ENCODE results near the gene OCA2.

The OCA2 gene

GRCh38 chr15:27774638-27775037 lies 324.5 kb downstream of the OCA2 start:
- no peak overlapping the region for H3K27ac ChIP-seq (replicated peaks)
- DNase-seq (ENCODE audit: low read depth in 1 of 2, low spot score in 1 of 2), result no peak
- no peak for TF ChIP-seq REST (IDR thresholded peaks at IDR 0.05; ENCODE audit: insufficient replicate concordance, low read depth)
- H3K27me3 ChIP-seq (ENCODE audit: insufficient read depth, poor library complexity, severe bottlenecking), result no peaks in the 10 kb centered on the region
- H3K4me3 ChIP-seq (replicated peaks; ENCODE audit: insufficient read depth, low read length), result no peak overlapping the region

- no peak overlapping the region for H3K27ac ChIP-seq (replicated peaks)
- no peaks in the 10 kb centered on the region for H3K27me3 ChIP-seq (ENCODE audit: insufficient read depth, poor library complexity, severe bottlenecking)
- no peak for DNase-seq (ENCODE audit: low read depth in 1 of 2, low spot score in 1 of 2)
- no peak overlapping the region for H3K4me3 ChIP-seq (replicated peaks; ENCODE audit: insufficient read depth, low read length)
- TF ChIP-seq CTCF (IDR thresholded peaks at IDR 0.05; ENCODE audit: insufficient read depth, low read length), result no peak
- TF ChIP-seq SPI1 (IDR thresholded peaks at IDR 0.05; ENCODE audit: borderline replicate concordance, low read depth), result no peak
- no peak for TF ChIP-seq POLR2AphosphoS5 (IDR thresholded peaks at IDR 0.05; ENCODE audit: low read depth)
- no peak for TF ChIP-seq GABPA (IDR thresholded peaks at IDR 0.05; ENCODE audit: low read depth)
- TF ChIP-seq REST (IDR thresholded peaks at IDR 0.05; ENCODE audit: insufficient replicate concordance, low read depth), result no peak
Measured at GRCh38 chr15:27774191-27774590, 324.9 kb downstream of the OCA2 start.

- Histone ChIP-seq H3K27ac (replicated peaks) (no peak overlapping the region), H3K4me3 (replicated peaks; ENCODE audit: insufficient read depth, low read length) (no peak overlapping the region), H3K27me3 (ENCODE audit: insufficient read depth, poor library complexity, severe bottlenecking) (no peaks in the 10 kb centered on the region)
- TF ChIP-seq GABPA (IDR thresholded peaks at IDR 0.05; ENCODE audit: low read depth), result no peak
- TF ChIP-seq SPI1 (IDR thresholded peaks at IDR 0.05; ENCODE audit: borderline replicate concordance, low read depth), result no peak
- no peak for DNase-seq (ENCODE audit: low read depth in 1 of 2, low spot score in 1 of 2)
Measured at GRCh38 chr15:27771892-27772291, 327.2 kb downstream of the OCA2 start.

- Histone ChIP-seq H3K4me3 (replicated peaks; ENCODE audit: insufficient read depth, low read length) (no peak overlapping the region), H3K27ac (replicated peaks) (no peak overlapping the region), H3K27me3 (ENCODE audit: insufficient read depth, poor library complexity, severe bottlenecking) (no peaks in the 10 kb centered on the region)
- no peak for DNase-seq (ENCODE audit: low read depth in 1 of 2, low spot score in 1 of 2)
- TF ChIP-seq SPI1 (IDR thresholded peaks at IDR 0.05; ENCODE audit: borderline replicate concordance, low read depth) (no peak), GABPA (IDR thresholded peaks at IDR 0.05; ENCODE audit: low read depth) (no peak)
Measured at GRCh38 chr15:27770769-27771554, 328.2 kb downstream of the OCA2 start.

- DNase-seq (ENCODE audit: low read depth in 1 of 2, low spot score in 1 of 2), result no peak
- Histone ChIP-seq H3K27me3 (ENCODE audit: insufficient read depth, poor library complexity, severe bottlenecking) (no peaks in the 10 kb centered on the region), H3K27ac (replicated peaks) (no peak overlapping the region), H3K4me3 (replicated peaks; ENCODE audit: insufficient read depth, low read length) (no peak overlapping the region)
- TF ChIP-seq REST (IDR thresholded peaks at IDR 0.05; ENCODE audit: insufficient replicate concordance, low read depth), result no peak
- TF ChIP-seq CTCF (IDR thresholded peaks at IDR 0.05; ENCODE audit: insufficient read depth, low read length), result no peak
- no peak for TF ChIP-seq GABPA (IDR thresholded peaks at IDR 0.05; ENCODE audit: low read depth)
- TF ChIP-seq POLR2AphosphoS5 (IDR thresholded peaks at IDR 0.05; ENCODE audit: low read depth), result no peak
- no peak for TF ChIP-seq SPI1 (IDR thresholded peaks at IDR 0.05; ENCODE audit: borderline replicate concordance, low read depth)
Measured at GRCh38 chr15:27770086-27770607, 329.0 kb downstream of the OCA2 start.

All from HL-60 (cell line).